ENCODE results near the gene BARHL2. TPM values are rescaled to one million over a fixed set of nuclear protein-coding genes. Genes with fewer than 3 reads are reported as not detected.
A peak's percentile ranks its signal among the peaks of the same experiment; 100 is the strongest.

BARHL2 gene
- total RNA-seq, 2 donors from 2014 or later: not detected

- peaks cover 39% of the 10 kb centered on the region for H3K36me3 Mint-ChIP-seq (ENCODE audit: low read depth)
- no peak overlapping the region for H3K27ac Mint-ChIP-seq
- ATAC-seq (replicated peaks): no peak
- peaks cover 18% of the 10 kb centered on the region for H3K4me1 Mint-ChIP-seq
- H3K9me3 Mint-ChIP-seq: peaks cover 4% of the 10 kb centered on the region
- peaks cover 73% of the 10 kb centered on the region for H3K27me3 Mint-ChIP-seq
- peak overlapping the region; percentile 48 for H3K4me3 Mint-ChIP-seq
Measured at GRCh38 chr1:90719330-90720144, 2.4 kb upstream of the BARHL2 start.

- Mint-ChIP-seq H3K27ac (peak overlapping the region; percentile 66), H3K4me3 (peak overlapping the region; percentile 61), H3K4me1 (peaks cover 18% of the 10 kb centered on the region), H3K27me3 (peaks cover 69% of the 10 kb centered on the region), H3K36me3 (ENCODE audit: low read depth) (peaks cover 39% of the 10 kb centered on the region), H3K9me3 (peaks cover 4% of the 10 kb centered on the region)
- ATAC-seq (replicated peaks): no peak
Measured at GRCh38 chr1:90718411-90719329, 1.6 kb upstream of the BARHL2 start.

GRCh38 chr1:90717665-90718410, 736 bp upstream of the BARHL2 start:
- H3K4me3 Mint-ChIP-seq: peak overlapping the region; percentile 61
- peak overlapping the region; percentile 66 for H3K27ac Mint-ChIP-seq
- peaks cover 42% of the 10 kb centered on the region for H3K36me3 Mint-ChIP-seq (ENCODE audit: low read depth)
- peaks cover 13% of the 10 kb centered on the region for H3K4me1 Mint-ChIP-seq
- H3K27me3 Mint-ChIP-seq: peaks cover 71% of the 10 kb centered on the region
- no peak for ATAC-seq (replicated peaks)
- peaks cover 4% of the 10 kb centered on the region for H3K9me3 Mint-ChIP-seq

GRCh38 chr1:90717356-90717664, 208 bp upstream of the BARHL2 start:
- Mint-ChIP-seq H3K27me3 (peaks cover 70% of the 10 kb centered on the region), H3K9me3 (peaks cover 4% of the 10 kb centered on the region), H3K36me3 (ENCODE audit: low read depth) (peaks cover 44% of the 10 kb centered on the region), H3K4me3 (peak overlapping the region; percentile 41), H3K4me1 (peaks cover 13% of the 10 kb centered on the region), H3K27ac (peak overlapping the region; percentile 46)
- no peak for ATAC-seq (replicated peaks)

GRCh38 chr1:90716243-90716551, 905 bp downstream of the BARHL2 start:
- no peak for ATAC-seq (replicated peaks)
- Mint-ChIP-seq H3K9me3 (peaks cover 4% of the 10 kb centered on the region), H3K27ac (no peak overlapping the region), H3K36me3 (ENCODE audit: low read depth) (peaks cover 41% of the 10 kb centered on the region), H3K27me3 (peaks cover 64% of the 10 kb centered on the region), H3K4me1 (peaks cover 10% of the 10 kb centered on the region), H3K4me3 (peak overlapping the region; percentile 41)

- no peak overlapping the region for H3K4me3 Mint-ChIP-seq
- H3K4me1 Mint-ChIP-seq: peaks cover 9% of the 10 kb centered on the region
- no peak for ATAC-seq (replicated peaks)
- H3K27ac Mint-ChIP-seq: no peak overlapping the region
- peaks cover 59% of the 10 kb centered on the region for H3K27me3 Mint-ChIP-seq
- peaks cover 39% of the 10 kb centered on the region for H3K36me3 Mint-ChIP-seq (ENCODE audit: low read depth)
- peaks cover 4% of the 10 kb centered on the region for H3K9me3 Mint-ChIP-seq
Measured at GRCh38 chr1:90715309-90715708, 1.8 kb downstream of the BARHL2 start.

- Mint-ChIP-seq H3K27ac (no peak overlapping the region), H3K36me3 (ENCODE audit: low read depth) (peaks cover 34% of the 10 kb centered on the region), H3K4me1 (peaks cover 9% of the 10 kb centered on the region), H3K4me3 (no peak overlapping the region), H3K27me3 (peaks cover 62% of the 10 kb centered on the region), H3K9me3 (peaks cover 4% of the 10 kb centered on the region)
- ATAC-seq (replicated peaks): no peak
Measured at GRCh38 chr1:90714521-90714951, 2.6 kb downstream of the BARHL2 start.

- Mint-ChIP-seq H3K27me3 (peaks cover 62% of the 10 kb centered on the region), H3K9me3 (peaks cover 2% of the 10 kb centered on the region), H3K36me3 (ENCODE audit: low read depth) (peaks cover 28% of the 10 kb centered on the region), H3K27ac (no peak overlapping the region), H3K4me3 (no peak overlapping the region), H3K4me1 (peaks cover 7% of the 10 kb centered on the region)
- ATAC-seq (replicated peaks): no peak
Measured at GRCh38 chr1:90713741-90714509, 3.2 kb downstream of the BARHL2 start.

- Mint-ChIP-seq H3K36me3 (ENCODE audit: low read depth) (peaks cover 23% of the 10 kb centered on the region), H3K4me1 (peaks cover 3% of the 10 kb centered on the region), H3K27ac (no peak overlapping the region), H3K4me3 (no peak overlapping the region), H3K9me3 (no peaks in the 10 kb centered on the region), H3K27me3 (peaks cover 65% of the 10 kb centered on the region)
- no peak for ATAC-seq (replicated peaks)
Measured at GRCh38 chr1:90712915-90713730, 4.0 kb downstream of the BARHL2 start.

GRCh38 chr1:90712153-90712856, 4.8 kb downstream of the BARHL2 start:
- Mint-ChIP-seq H3K4me3 (no peak overlapping the region), H3K9me3 (no peaks in the 10 kb centered on the region), H3K27me3 (peaks cover 71% of the 10 kb centered on the region), H3K36me3 (ENCODE audit: low read depth) (peaks cover 19% of the 10 kb centered on the region), H3K4me1 (no peaks in the 10 kb centered on the region), H3K27ac (no peak overlapping the region)
- ATAC-seq (replicated peaks): no peak

- Mint-ChIP-seq H3K27me3 (peaks cover 71% of the 10 kb centered on the region), H3K4me3 (no peak overlapping the region), H3K27ac (no peak overlapping the region), H3K4me1 (no peaks in the 10 kb centered on the region), H3K9me3 (no peaks in the 10 kb centered on the region), H3K36me3 (ENCODE audit: low read depth) (peaks cover 14% of the 10 kb centered on the region)
- no peak for ATAC-seq (replicated peaks)
Measured at GRCh38 chr1:90711696-90712095, 5.4 kb downstream of the BARHL2 start.

- no peaks in the 10 kb centered on the region for H3K9me3 Mint-ChIP-seq
- H3K27me3 Mint-ChIP-seq: peaks cover 73% of the 10 kb centered on the region
- H3K27ac Mint-ChIP-seq: no peak overlapping the region
- H3K4me3 Mint-ChIP-seq: no peak overlapping the region
- H3K36me3 Mint-ChIP-seq (ENCODE audit: low read depth): peaks cover 6% of the 10 kb centered on the region
- H3K4me1 Mint-ChIP-seq: no peaks in the 10 kb centered on the region
- ATAC-seq (replicated peaks): no peak
Measured at GRCh38 chr1:90710579-90711536, 6.2 kb downstream of the BARHL2 start.

Data from activated T-helper 17 cell treated with anti-CD3 and anti-CD28 coated beads, Interleukin-2, amount 50 U/mL, for 72 hours (primary cell).